Duodenal mucosa (tissue), 2 donors: ENCODE data around the gene ATP8A2.

ENCODE experiments used
- H3K27ac ChIP-seq: one replicate; pipeline ENCODE4 v1.7.0; 2013; ENCODE audit warnings: low read depth, low read length
- H3K27me3 ChIP-seq, 2 donors: one replicate each; pipeline ENCODE4 v1.7.0; 2013; ENCODE audit warnings: low read length in 2 of 2, control low read depth in 1 of 2; ENCODE audit not compliant: insufficient read depth in 2 of 2, control insufficient read depth in 1 of 2
- H3K36me3 ChIP-seq, 2 donors: one replicate each; pipeline ENCODE4 v1.7.0; 2013; ENCODE audit warnings: low read length in 2 of 2, control low read depth in 1 of 2; ENCODE audit not compliant: insufficient read depth in 2 of 2, control insufficient read depth in 1 of 2
- H3K4me1 ChIP-seq, 2 donors: one replicate each; pipeline ENCODE4 v1.7.0; 2013; ENCODE audit warnings: low read length in 2 of 2, control low read depth in 1 of 2; ENCODE audit not compliant: insufficient read depth in 2 of 2, control insufficient read depth in 1 of 2
- H3K4me3 ChIP-seq, 2 donors: one replicate each; pipeline ENCODE4 v1.7.0; 2013; ENCODE audit warnings: low read length in 2 of 2, low read depth in 1 of 2
- H3K9ac ChIP-seq, 2 donors: one replicate each; pipeline ENCODE4 v1.7.0; 2013; ENCODE audit warnings: low read length in 2 of 2, low read depth in 1 of 2
- H3K9me3 ChIP-seq, 2 donors: one replicate each; pipeline ENCODE4 v1.7.0; 2013; ENCODE audit warnings: low read length in 2 of 2, control low read depth in 1 of 2; ENCODE audit not compliant: control insufficient read depth in 1 of 2

The ATP8A2 gene

GRCh38 chr13:25453850-25454365 lies 82.1 kb downstream of the ATP8A2 start:
- H3K4me3 ChIP-seq: no peak overlapping the region
- no peaks in the 10 kb centered on the region for H3K4me1 ChIP-seq
- H3K27ac ChIP-seq: no peak overlapping the region
- peaks cover 0 to 5% of the 10 kb centered on the region in 2 donors for H3K27me3 ChIP-seq
- no peaks in the 10 kb centered on the region for H3K9me3 ChIP-seq
- H3K36me3 ChIP-seq: no peaks in the 10 kb centered on the region
- H3K9ac ChIP-seq: no peak overlapping the region

- no peaks in the 10 kb centered on the region for H3K4me1 ChIP-seq
- H3K9me3 ChIP-seq: no peaks in the 10 kb centered on the region
- H3K27me3 ChIP-seq: peaks cover 0 to 5% of the 10 kb centered on the region in 2 donors
- no peak overlapping the region for H3K9ac ChIP-seq
- no peak overlapping the region for H3K27ac ChIP-seq
- no peaks in the 10 kb centered on the region for H3K36me3 ChIP-seq
- no peak overlapping the region for H3K4me3 ChIP-seq
Measured at GRCh38 chr13:25455146-25455545, 83.4 kb downstream of the ATP8A2 start.

DNA sequence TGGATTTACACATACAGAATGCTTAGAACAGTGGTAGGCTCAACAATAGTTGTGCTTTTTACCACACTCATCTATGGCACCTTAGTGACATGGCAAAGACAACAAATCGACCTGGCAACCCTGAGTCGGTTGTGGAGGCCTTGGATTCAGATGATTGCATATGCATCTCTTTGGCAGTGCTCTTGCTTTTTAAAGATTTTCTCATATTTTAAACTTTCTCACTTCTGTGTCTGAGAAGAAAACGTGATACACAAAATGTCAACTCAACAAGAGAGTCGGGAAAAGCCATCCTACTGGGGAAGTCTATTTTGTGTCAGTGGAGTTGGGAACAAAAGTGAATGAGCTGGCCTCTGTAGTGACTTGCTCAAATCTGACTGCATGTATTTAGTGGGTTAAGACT lies 85.8 kb downstream of the ATP8A2 start:
- no peaks in the 10 kb centered on the region for H3K4me1 ChIP-seq
- no peak overlapping the region for H3K27ac ChIP-seq
- no peaks in the 10 kb centered on the region for H3K9me3 ChIP-seq
- no peak overlapping the region for H3K9ac ChIP-seq
- H3K4me3 ChIP-seq: no peak overlapping the region
- peaks cover 0 to 5% of the 10 kb centered on the region in 2 donors for H3K27me3 ChIP-seq
- no peaks in the 10 kb centered on the region for H3K36me3 ChIP-seq

GRCh38 chr13:25462301-25463125 lies 90.7 kb downstream of the ATP8A2 start:
- peaks cover 0 to 4% of the 10 kb centered on the region in 2 donors for H3K27me3 ChIP-seq

DNA sequence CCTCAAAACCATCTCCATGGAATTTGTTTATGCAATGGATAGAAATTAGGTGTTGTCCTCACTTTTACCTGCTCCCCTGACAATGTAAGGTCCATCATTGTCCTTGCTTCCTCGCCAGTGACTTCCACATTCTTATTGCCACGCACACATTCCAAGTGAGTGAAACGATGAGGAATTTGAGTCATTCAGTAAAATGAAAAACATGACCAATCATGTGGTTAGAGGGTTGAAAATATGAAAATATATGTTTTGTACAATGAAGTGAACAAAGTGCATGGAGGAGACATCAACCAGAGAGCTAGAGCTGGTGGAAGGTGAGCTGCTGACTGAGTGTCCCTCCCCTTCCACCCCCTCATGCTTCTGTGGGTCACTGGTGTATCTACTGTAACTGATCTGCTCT lies 91.7 kb downstream of the ATP8A2 start:
- H3K27me3 ChIP-seq: peaks cover 0 to 4% of the 10 kb centered on the region in 2 donors
- H3K9me3 ChIP-seq: no peaks in the 10 kb centered on the region
- no peak overlapping the region for H3K9ac ChIP-seq
- H3K27ac ChIP-seq: no peak overlapping the region
- no peak overlapping the region for H3K4me3 ChIP-seq
- H3K4me1 ChIP-seq: no peaks in the 10 kb centered on the region
- no peaks in the 10 kb centered on the region for H3K36me3 ChIP-seq

More at GRCh38 chr13:25462301-25463125, 90.7 kb downstream of the ATP8A2 start:
- H3K36me3 ChIP-seq: no peaks in the 10 kb centered on the region
- H3K4me3 ChIP-seq: no peak overlapping the region
- H3K9me3 ChIP-seq: no peaks in the 10 kb centered on the region
- no peaks in the 10 kb centered on the region for H3K4me1 ChIP-seq
- H3K9ac ChIP-seq: no peak overlapping the region
- H3K27ac ChIP-seq: no peak overlapping the region

- Histone ChIP-seq H3K36me3 (no peaks in the 10 kb centered on the region), H3K27ac (no peak overlapping the region), H3K4me1 (no peaks in the 10 kb centered on the region), H3K4me3 (no peak overlapping the region), H3K9me3 (no peaks in the 10 kb centered on the region), H3K9ac (no peak overlapping the region), H3K27me3 (peaks cover 0 to 8% of the 10 kb centered on the region in 2 donors)
Measured at GRCh38 chr13:25466880-25467279, 95.1 kb downstream of the ATP8A2 start.

DNA sequence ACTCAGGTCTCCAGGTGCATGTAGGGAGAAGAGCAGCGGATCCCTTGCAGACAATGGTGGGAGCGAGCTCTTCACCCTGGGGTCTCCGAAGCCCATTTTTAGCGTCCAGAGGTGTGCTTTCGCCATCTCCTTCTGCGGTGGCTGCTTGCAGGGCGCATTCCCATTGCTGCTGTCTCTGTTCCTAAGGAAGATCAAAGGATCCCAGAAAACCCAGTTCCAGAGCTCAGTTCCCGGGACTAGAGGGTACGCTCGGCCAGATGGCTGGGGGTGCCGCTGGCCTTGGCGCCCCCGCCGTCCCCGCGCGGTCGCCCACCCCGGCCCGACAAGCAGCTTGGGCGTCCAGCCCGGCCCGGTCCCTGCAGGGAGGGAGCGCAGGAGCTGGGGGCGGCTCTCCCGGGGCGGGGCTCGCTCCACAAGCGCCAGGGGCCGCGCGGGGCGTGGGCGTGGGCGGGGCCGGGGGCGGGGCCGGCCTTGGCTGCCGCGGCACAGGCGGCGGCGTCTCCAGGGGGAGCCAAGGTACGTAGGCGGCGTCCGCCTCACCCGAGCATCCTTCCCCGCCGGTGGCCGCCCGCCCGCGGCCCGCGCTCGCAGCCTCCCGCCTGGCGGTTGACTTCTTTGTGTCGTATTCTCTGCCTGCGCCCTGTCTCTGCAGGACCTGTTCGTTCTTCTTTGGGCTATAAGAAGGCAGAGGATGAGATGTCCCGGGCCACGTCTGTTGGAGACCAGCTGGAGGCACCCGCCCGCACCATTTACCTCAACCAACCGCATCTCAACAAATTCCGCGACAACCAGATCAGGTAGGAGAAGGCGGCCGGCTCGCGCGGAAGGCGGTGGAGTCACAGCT lies 96.8 kb downstream of the ATP8A2 start:
- H3K9ac ChIP-seq: no peak overlapping the region
- no peaks in the 10 kb centered on the region for H3K4me1 ChIP-seq
- no peaks in the 10 kb centered on the region for H3K36me3 ChIP-seq
- peaks cover 0 to 8% of the 10 kb centered on the region in 2 donors for H3K27me3 ChIP-seq
- H3K4me3 ChIP-seq: peak overlapping the region in 1 of 2 donors; percentile 10
- H3K9me3 ChIP-seq: no peaks in the 10 kb centered on the region
- no peak overlapping the region for H3K27ac ChIP-seq

- Histone ChIP-seq H3K4me3 (no peak overlapping the region), H3K4me1 (no peaks in the 10 kb centered on the region), H3K27me3 (peaks cover 0 to 8% of the 10 kb centered on the region in 2 donors), H3K27ac (no peak overlapping the region), H3K9ac (no peak overlapping the region), H3K9me3 (no peaks in the 10 kb centered on the region), H3K36me3 (no peaks in the 10 kb centered on the region)
Measured at GRCh38 chr13:25469169-25469525, 97.4 kb downstream of the ATP8A2 start.

DNA sequence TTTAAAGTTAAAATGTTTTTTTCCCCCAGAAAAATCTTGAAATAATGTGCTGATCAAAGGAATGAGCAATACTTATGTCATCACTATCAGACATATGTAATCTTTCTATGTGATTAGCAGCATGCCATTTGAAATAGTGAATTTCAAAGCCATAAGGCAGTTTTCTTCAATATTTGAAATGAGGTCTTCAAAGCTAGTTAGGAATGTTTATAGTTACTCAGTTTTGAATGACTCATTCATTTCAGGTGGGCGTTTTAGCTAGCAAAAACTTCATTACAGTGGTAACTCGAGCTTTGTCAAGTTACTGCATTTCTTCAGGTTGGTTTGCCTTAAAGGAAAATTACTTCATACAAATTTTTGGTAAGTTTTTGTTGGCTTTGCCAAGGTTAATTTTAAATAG lies 102.1 kb downstream of the ATP8A2 start:
- Histone ChIP-seq H3K36me3 (no peaks in the 10 kb centered on the region), H3K27me3 (peaks cover 0 to 4% of the 10 kb centered on the region in 2 donors), H3K9ac (no peak overlapping the region), H3K4me1 (no peaks in the 10 kb centered on the region), H3K27ac (no peak overlapping the region), H3K4me3 (no peak overlapping the region), H3K9me3 (no peaks in the 10 kb centered on the region)

DNA sequence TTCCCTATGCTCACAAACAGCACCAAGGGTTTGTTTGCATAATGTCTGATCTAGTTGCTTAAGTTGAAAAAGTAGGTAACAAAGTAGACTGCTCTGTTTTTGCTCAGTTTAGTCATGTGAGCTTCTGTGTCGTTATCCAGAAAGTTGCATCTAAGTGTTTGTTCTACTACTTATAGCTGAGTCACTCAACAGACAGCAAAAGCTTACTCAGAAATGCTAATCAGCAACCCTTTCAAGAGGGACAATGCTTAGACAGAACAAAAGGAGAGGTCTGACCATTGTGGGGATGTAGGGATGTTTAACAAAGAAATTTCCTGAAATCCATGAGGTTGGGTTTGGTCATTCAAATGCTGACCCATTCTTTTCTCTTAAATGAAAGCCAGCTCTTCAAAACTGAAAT lies 106.4 kb downstream of the ATP8A2 start:
- Histone ChIP-seq H3K27ac (no peak overlapping the region), H3K4me3 (no peak overlapping the region), H3K36me3 (no peaks in the 10 kb centered on the region), H3K9me3 (no peaks in the 10 kb centered on the region), H3K27me3 (no peaks in the 10 kb centered on the region), H3K4me1 (no peaks in the 10 kb centered on the region), H3K9ac (no peak overlapping the region)
